Neural cell (in vitro differentiated cells): Measurements from ENCODE around the gene NUF2. TPM values are rescaled to one million over a fixed set of nuclear protein-coding genes. Genes with fewer than 3 reads are reported as not detected.

Experiments
- H2AFZ ChIP-seq: fragments of 200-600, 300-800 bp; sonication (generic), shearing (Covaris generic); 2 replicates; pipeline ENCODE4 v1.6.0; 2014; ENCODE audit warnings: low read depth, mild to moderate bottlenecking, antibody characterized with exemption, low read length, moderate library complexity
- H3F3A ChIP-seq: fragments of 200-600 bp; shearing (Covaris generic); 2 replicates; pipeline ENCODE4 v1.6.1; 2016; ENCODE audit warnings: mild to moderate bottlenecking, moderate library complexity, mixed read lengths, antibody characterized with exemption, low read length; ENCODE audit not compliant: insufficient read depth, poor library complexity, severe bottlenecking
- H3K27ac ChIP-seq: fragments of 200-600, 300-800 bp; sonication (generic), shearing (Covaris generic); 2 replicates; pipeline ENCODE4 v1.5.1; 2014; ENCODE audit warnings: mild to moderate bottlenecking, low read length, moderate library complexity
- H3K27me3 ChIP-seq: fragments of 300-800, 200-600 bp; sonication (generic), shearing (Covaris generic); 2 replicates; pipeline ENCODE4 v1.6.0; 2014; ENCODE audit warnings: mild to moderate bottlenecking, low read depth, low read length, moderate library complexity; ENCODE audit not compliant: insufficient read depth
- H3K36me3 ChIP-seq: fragments of 300-800, 200-600 bp; sonication (generic), shearing (Covaris generic); 2 replicates; pipeline ENCODE4 v1.5.1; 2014; ENCODE audit warnings: mild to moderate bottlenecking, antibody characterized with exemption, low read length, moderate library complexity; ENCODE audit not compliant: insufficient read depth
- H3K4me2 ChIP-seq: fragments of 300-800, 200-600 bp; sonication (generic), shearing (Covaris generic); 2 replicates; pipeline ENCODE4 v1.6.0; 2014; ENCODE audit warnings: mild to moderate bottlenecking, low read length
- H3K4me3 ChIP-seq: fragments of 300-800, 200-600 bp; sonication (generic), shearing (Covaris generic); 2 replicates; pipeline ENCODE4 v1.5.1; 2014; ENCODE audit warnings: mild to moderate bottlenecking, low read length, moderate library complexity
- H3K79me2 ChIP-seq: fragments of 200-600 bp; shearing (Covaris generic); replicated peaks from 2 replicates; pipeline ENCODE4 v1.6.0; 2014; ENCODE audit warnings: mild to moderate bottlenecking, low read length, moderate library complexity; ENCODE audit not compliant: insufficient read depth
- H3K9ac ChIP-seq: fragments of 300-800, 200-600 bp; sonication (generic), shearing (Covaris generic); 2 replicates; pipeline ENCODE4 v1.6.1; 2016; ENCODE audit warnings: mild to moderate bottlenecking, low read length, mixed read lengths
- H3K9me2 ChIP-seq: fragments of 200-600 bp; shearing (Covaris generic); 2 replicates; pipeline ENCODE4 v1.6.1; 2016; ENCODE audit warnings: mild to moderate bottlenecking, low read length, mixed read lengths; ENCODE audit not compliant: insufficient read depth
- H3K9me3 ChIP-seq: fragments of 200-600, 300-800 bp; sonication (generic), shearing (Covaris generic); 2 replicates; pipeline ENCODE4 v1.6.1; 2016; ENCODE audit warnings: mild to moderate bottlenecking, mixed run types, low read length, moderate library complexity, mixed read lengths
- H4K20me1 ChIP-seq: fragments of 200-600 bp; shearing (Covaris generic); 2 replicates; pipeline ENCODE4 v1.6.1; 2016; ENCODE audit warnings: mild to moderate bottlenecking, mixed run types; ENCODE audit not compliant: insufficient read depth
- EP300 ChIP-seq: fragments of 450-650 bp; conservative IDR thresholded peaks from 2 replicates; pipeline ENCODE4 v1.6.1; 2014; ENCODE audit warnings: antibody characterized with exemption, mild to moderate bottlenecking, moderate library complexity; ENCODE audit not compliant: poor library complexity, severe bottlenecking
- EZH2 ChIP-seq: fragments of 200-600, 300-800 bp; shearing (Covaris generic), sonication (generic); IDR thresholded peaks from 2 replicates; pipeline ENCODE4 v1.6.1; 2014; ENCODE audit warnings: antibody characterized with exemption, low read length, borderline replicate concordance, mild to moderate bottlenecking; ENCODE audit not compliant: insufficient read depth, poor library complexity, severe bottlenecking
- MXI1 ChIP-seq: fragments of 450-650 bp; conservative IDR thresholded peaks from 2 replicates; pipeline ENCODE4 v1.6.1; 2014; ENCODE audit warnings: antibody characterized with exemption, mild to moderate bottlenecking; ENCODE audit not compliant: poor library complexity, severe bottlenecking
- POLR2AphosphoS5 ChIP-seq: IDR thresholded peaks from 2 replicates; pipeline ENCODE4 v1.6.1; 2012
- RAD21 ChIP-seq: fragments of 450-650 bp; conservative IDR thresholded peaks from 2 replicates; pipeline ENCODE4 v1.6.1; 2014; ENCODE audit warnings: antibody characterized with exemption, mild to moderate bottlenecking, moderate library complexity
- SMC3 ChIP-seq: fragments of 450-650 bp; conservative IDR thresholded peaks from 2 replicates; pipeline ENCODE4 v1.6.1; 2014; ENCODE audit warnings: antibody characterized with exemption, mild to moderate bottlenecking, moderate library complexity; ENCODE audit not compliant: poor library complexity
- TAF1 ChIP-seq: IDR thresholded peaks from 2 replicates; pipeline ENCODE4 v1.6.1; 2012; ENCODE audit warnings: low read depth
- polyA plus RNA-seq: library from polyadenylated mRNA; depleted of rRNA; stranded (reverse); fragments of >200 nt; gene quantifications from 2 replicates; pipeline ENCODE4 v1.2.3, GENCODE V29; 2014
- TF ChIP-seq, protein P1 (sequence below): IDR thresholded peaks from 2 replicates; pipeline ENCODE4 v1.6.1; 2012; ENCODE audit warnings: borderline replicate concordance
- TF ChIP-seq, protein P2 (sequence below): fragments of 450-650 bp; IDR thresholded peaks from 2 replicates; pipeline ENCODE4 v1.5.1; 2014; ENCODE audit warnings: antibody characterized with exemption, mild to moderate bottlenecking, moderate library complexity; ENCODE audit not compliant: poor library complexity, severe bottlenecking

The NUF2 gene
- polyA plus RNA-seq, 1 donor from 2014 or later, result 2.8 TPM

GRCh38 chr1:163401211-163401610 is 79.5 kb downstream of the NUF2 start:
- Histone ChIP-seq H3F3A (no peaks in the 10 kb centered on the region), H3K9me3 (no peaks in the 10 kb centered on the region), H3K36me3 (no peaks in the 10 kb centered on the region), H3K27me3 (no peaks in the 10 kb centered on the region), H3K9me2 (no peaks in the 10 kb centered on the region), H3K4me2 (no peak overlapping the region), H2AFZ (no peak overlapping the region), H3K79me2 (no peaks in the 10 kb centered on the region), H3K9ac (no peak overlapping the region), H3K4me3 (no peak overlapping the region), H3K27ac (no peak overlapping the region), H4K20me1 (no peaks in the 10 kb centered on the region)
- no peak for TF ChIP-seq EZH2
- TF ChIP-seq MXI1, result no peak
- no peak for TF ChIP-seq RAD21
- TF ChIP-seq SMC3, result no peak
- TF ChIP-seq, protein P1, sequence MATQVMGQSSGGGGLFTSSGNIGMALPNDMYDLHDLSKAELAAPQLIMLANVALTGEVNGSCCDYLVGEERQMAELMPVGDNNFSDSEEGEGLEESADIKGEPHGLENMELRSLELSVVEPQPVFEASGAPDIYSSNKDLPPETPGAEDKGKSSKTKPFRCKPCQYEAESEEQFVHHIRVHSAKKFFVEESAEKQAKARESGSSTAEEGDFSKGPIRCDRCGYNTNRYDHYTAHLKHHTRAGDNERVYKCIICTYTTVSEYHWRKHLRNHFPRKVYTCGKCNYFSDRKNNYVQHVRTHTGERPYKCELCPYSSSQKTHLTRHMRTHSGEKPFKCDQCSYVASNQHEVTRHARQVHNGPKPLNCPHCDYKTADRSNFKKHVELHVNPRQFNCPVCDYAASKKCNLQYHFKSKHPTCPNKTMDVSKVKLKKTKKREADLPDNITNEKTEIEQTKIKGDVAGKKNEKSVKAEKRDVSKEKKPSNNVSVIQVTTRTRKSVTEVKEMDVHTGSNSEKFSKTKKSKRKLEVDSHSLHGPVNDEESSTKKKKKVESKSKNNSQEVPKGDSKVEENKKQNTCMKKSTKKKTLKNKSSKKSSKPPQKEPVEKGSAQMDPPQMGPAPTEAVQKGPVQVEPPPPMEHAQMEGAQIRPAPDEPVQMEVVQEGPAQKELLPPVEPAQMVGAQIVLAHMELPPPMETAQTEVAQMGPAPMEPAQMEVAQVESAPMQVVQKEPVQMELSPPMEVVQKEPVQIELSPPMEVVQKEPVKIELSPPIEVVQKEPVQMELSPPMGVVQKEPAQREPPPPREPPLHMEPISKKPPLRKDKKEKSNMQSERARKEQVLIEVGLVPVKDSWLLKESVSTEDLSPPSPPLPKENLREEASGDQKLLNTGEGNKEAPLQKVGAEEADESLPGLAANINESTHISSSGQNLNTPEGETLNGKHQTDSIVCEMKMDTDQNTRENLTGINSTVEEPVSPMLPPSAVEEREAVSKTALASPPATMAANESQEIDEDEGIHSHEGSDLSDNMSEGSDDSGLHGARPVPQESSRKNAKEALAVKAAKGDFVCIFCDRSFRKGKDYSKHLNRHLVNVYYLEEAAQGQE, result no peak
- no peak for TF ChIP-seq TAF1
- no peak for TF ChIP-seq POLR2AphosphoS5
- TF ChIP-seq, protein P2, sequence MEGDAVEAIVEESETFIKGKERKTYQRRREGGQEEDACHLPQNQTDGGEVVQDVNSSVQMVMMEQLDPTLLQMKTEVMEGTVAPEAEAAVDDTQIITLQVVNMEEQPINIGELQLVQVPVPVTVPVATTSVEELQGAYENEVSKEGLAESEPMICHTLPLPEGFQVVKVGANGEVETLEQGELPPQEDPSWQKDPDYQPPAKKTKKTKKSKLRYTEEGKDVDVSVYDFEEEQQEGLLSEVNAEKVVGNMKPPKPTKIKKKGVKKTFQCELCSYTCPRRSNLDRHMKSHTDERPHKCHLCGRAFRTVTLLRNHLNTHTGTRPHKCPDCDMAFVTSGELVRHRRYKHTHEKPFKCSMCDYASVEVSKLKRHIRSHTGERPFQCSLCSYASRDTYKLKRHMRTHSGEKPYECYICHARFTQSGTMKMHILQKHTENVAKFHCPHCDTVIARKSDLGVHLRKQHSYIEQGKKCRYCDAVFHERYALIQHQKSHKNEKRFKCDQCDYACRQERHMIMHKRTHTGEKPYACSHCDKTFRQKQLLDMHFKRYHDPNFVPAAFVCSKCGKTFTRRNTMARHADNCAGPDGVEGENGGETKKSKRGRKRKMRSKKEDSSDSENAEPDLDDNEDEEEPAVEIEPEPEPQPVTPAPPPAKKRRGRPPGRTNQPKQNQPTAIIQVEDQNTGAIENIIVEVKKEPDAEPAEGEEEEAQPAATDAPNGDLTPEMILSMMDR, result no peak
- TF ChIP-seq EP300, result no peak

Other genes starting within 250 kb of the NUF2 start
- 0.76 and 6.5 TPM in 2 replicates for gene RGS5, start 119.0 kb upstream of the NUF2 start, polyA plus RNA-seq